ENCODE data around the gene TMEM17. TPM values are rescaled to one million over a fixed set of nuclear protein-coding genes. Genes with fewer than 3 reads are reported as not detected.
A peak's percentile ranks its signal among the peaks of the same experiment; 100 is the strongest.

The TMEM17 gene
- total and polyA plus RNA-seq, 2 experiments from 2014 or later = 0.94 to 1.7 TPM

DNA sequence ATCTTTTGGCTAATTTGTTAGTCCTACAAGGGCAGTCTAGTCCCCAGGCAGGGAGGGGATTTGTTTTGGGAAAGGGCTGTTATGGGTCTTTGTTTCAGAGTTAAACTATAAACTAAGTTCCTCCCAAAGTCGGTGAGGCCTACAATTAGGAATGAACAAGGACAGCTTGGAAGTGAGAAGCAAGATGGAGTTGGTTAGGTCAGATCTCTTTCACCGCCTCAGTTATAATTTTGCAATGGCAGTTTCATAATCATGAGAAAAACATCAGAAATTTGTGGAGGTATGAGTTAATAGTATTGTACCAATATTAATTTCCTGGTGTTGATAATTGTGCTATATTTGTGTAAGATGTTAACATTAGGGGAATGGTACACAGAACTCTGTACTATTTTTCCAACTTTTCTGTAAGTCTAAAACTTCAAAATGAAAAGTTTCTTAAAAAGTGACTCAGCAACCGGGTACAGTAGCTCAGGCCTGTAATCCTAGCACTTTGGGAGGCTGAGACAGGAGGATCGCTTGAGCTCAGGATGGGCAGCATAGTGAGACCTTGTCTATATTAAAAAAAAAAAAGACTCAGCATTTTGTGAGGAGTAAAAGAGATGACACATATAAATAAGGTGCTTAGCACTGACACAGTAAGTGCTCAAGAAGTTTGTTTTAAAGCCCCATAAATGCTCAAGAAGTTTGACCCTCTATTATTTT lies 40.8 kb downstream of the TMEM17 start:
- Mint-ChIP-seq H3K4me1 (peaks cover 47% of the 10 kb centered on the region), H3K27me3 (ENCODE audit: insufficient read depth, low read depth, poor library complexity) (peaks cover 17% of the 10 kb centered on the region), H3K9me3 (peaks cover 7% of the 10 kb centered on the region; the same call in 1 of the 3 replicates), H3K36me3 (ENCODE audit: low read depth) (0 out of 3 replicates have a peak, but pooled peaks cover 6% of the 10 kb centered on the region), H3K27ac (peak overlapping the region; percentile 95), H3K4me3 (no peak overlapping the region)
- Histone ChIP-seq H3K4me2 (no peak overlapping the region), H2AFZ (peak overlapping the region; percentile 53; the same call in 1 of the 2 replicates), H3K9me2 (ENCODE audit: insufficient read depth) (peaks cover 10% of the 10 kb centered on the region; the same call in 1 of the 2 replicates), H3K4me3 (no peak overlapping the region), H3K27ac (ENCODE audit: low read depth) (peak overlapping the region; percentile 90), H3K79me2 (replicated peaks; ENCODE audit: insufficient read depth) (no peaks in the 10 kb centered on the region; the same call in 1 of the 2 replicates), H3K4me1 (ENCODE audit: insufficient read depth) (peaks cover 26% of the 10 kb centered on the region), H4K20me1 (replicated peaks; ENCODE audit: insufficient read depth) (no peaks in the 10 kb centered on the region), H3K36me3 (ENCODE audit: insufficient read depth) (no peaks in the 10 kb centered on the region), H3K27me3 (ENCODE audit: insufficient read depth) (no peaks in the 10 kb centered on the region), H3F3A (replicated peaks; ENCODE audit: low read depth) (peaks cover 3% of the 10 kb centered on the region)
- DNase-seq (ENCODE audit: low spot score) (no peak), ATAC-seq (no peak)
- TF ChIP-seq, protein P1, sequence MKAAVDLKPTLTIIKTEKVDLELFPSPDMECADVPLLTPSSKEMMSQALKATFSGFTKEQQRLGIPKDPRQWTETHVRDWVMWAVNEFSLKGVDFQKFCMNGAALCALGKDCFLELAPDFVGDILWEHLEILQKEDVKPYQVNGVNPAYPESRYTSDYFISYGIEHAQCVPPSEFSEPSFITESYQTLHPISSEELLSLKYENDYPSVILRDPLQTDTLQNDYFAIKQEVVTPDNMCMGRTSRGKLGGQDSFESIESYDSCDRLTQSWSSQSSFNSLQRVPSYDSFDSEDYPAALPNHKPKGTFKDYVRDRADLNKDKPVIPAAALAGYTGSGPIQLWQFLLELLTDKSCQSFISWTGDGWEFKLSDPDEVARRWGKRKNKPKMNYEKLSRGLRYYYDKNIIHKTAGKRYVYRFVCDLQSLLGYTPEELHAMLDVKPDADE (IDR thresholded peaks at IDR 0.05) = no peak

DNA sequence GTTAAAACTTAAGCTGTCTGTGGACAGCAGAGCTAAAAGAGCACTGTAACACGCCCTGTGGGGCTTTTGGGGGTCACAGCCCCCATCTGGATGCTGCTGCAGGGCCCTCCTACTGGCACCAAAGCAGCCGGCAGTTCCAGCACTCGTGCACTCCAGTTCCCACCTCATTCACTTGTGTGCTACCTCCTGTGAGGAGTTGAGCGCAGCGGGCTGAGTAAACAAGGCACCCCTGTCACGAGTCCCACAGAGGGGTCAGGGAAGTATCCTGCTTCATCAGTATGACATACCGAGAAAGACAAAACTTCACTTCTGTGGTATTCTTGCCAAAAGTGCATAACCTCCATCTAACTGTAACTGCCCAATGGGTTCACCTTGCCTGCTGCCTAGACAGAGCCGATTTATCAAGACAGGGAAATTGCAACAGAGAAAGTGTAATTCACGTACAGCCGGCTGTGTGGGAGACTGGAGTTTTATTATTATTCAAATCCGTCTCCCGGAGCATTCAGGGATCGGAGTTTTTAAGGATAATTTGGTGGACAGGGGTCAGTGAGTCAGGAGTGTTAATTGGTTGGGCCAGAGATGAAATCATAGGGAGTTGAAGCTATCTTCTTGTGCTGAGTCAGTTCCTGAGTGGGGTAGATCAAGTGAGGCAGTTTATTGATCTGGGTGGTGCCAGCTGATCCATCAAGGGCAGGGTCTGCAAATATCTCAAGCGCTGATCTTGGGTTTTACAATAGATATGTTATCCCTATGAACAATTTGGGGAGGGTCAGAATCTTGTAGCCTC lies 41.6 kb downstream of the TMEM17 start:
- H3K27me3 ChIP-seq (ENCODE audit: insufficient read depth) = no peaks in the 10 kb centered on the region
- TF ChIP-seq, protein P2, sequence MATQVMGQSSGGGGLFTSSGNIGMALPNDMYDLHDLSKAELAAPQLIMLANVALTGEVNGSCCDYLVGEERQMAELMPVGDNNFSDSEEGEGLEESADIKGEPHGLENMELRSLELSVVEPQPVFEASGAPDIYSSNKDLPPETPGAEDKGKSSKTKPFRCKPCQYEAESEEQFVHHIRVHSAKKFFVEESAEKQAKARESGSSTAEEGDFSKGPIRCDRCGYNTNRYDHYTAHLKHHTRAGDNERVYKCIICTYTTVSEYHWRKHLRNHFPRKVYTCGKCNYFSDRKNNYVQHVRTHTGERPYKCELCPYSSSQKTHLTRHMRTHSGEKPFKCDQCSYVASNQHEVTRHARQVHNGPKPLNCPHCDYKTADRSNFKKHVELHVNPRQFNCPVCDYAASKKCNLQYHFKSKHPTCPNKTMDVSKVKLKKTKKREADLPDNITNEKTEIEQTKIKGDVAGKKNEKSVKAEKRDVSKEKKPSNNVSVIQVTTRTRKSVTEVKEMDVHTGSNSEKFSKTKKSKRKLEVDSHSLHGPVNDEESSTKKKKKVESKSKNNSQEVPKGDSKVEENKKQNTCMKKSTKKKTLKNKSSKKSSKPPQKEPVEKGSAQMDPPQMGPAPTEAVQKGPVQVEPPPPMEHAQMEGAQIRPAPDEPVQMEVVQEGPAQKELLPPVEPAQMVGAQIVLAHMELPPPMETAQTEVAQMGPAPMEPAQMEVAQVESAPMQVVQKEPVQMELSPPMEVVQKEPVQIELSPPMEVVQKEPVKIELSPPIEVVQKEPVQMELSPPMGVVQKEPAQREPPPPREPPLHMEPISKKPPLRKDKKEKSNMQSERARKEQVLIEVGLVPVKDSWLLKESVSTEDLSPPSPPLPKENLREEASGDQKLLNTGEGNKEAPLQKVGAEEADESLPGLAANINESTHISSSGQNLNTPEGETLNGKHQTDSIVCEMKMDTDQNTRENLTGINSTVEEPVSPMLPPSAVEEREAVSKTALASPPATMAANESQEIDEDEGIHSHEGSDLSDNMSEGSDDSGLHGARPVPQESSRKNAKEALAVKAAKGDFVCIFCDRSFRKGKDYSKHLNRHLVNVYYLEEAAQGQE (IDR thresholded peaks at IDR 0.05; ENCODE audit: unreplicated experiment) = no peak
- TF ChIP-seq STAT1 (IDR thresholded peaks at IDR 0.05; ENCODE audit: unreplicated experiment) = no peak
- no peak for TF ChIP-seq EZH2 (IDR thresholded peaks at IDR 0.05; ENCODE audit: low read depth, unreplicated experiment)
- TF ChIP-seq ZNF114 (CRISPR knock-in tag; IDR thresholded peaks at IDR 0.05) = no peak
- TF ChIP-seq, protein P1 (IDR thresholded peaks at IDR 0.05) = no peak
- TF ChIP-seq CREB1 (CRISPR knock-in tag; IDR thresholded peaks at IDR 0.05; ENCODE audit: low read depth) = no peak

More for the DNA sequence above, 41.6 kb downstream of the TMEM17 start:
- Histone ChIP-seq H3K36me3 (ENCODE audit: insufficient read depth) (no peaks in the 10 kb centered on the region), H3K9me2 (ENCODE audit: insufficient read depth) (peaks cover 10% of the 10 kb centered on the region; the same call in 1 of the 2 replicates), H3K4me3 (no peak overlapping the region), H3K4me1 (ENCODE audit: insufficient read depth) (peaks cover 26% of the 10 kb centered on the region), H2AFZ (peak overlapping the region; percentile 53), H3F3A (replicated peaks; ENCODE audit: low read depth) (peaks cover 3% of the 10 kb centered on the region), H3K79me2 (replicated peaks; ENCODE audit: insufficient read depth) (no peaks in the 10 kb centered on the region; the same call in 1 of the 2 replicates), H3K27ac (ENCODE audit: low read depth) (peak overlapping the region; percentile 90), H4K20me1 (replicated peaks; ENCODE audit: insufficient read depth) (no peaks in the 10 kb centered on the region), H3K4me2 (no peak overlapping the region)
- no peak for DNase-seq (ENCODE audit: low spot score)
- Mint-ChIP-seq H3K27ac (peak overlapping the region; percentile 87), H3K36me3 (ENCODE audit: low read depth) (0 out of 3 replicates have a peak, but pooled peaks cover 6% of the 10 kb centered on the region), H3K4me3 (no peak overlapping the region), H3K4me1 (peaks cover 44% of the 10 kb centered on the region), H3K27me3 (ENCODE audit: insufficient read depth, low read depth, poor library complexity) (peaks cover 17% of the 10 kb centered on the region), H3K9me3 (peaks cover 7% of the 10 kb centered on the region; the same call in 1 of the 3 replicates)
- no peak; the same call in 2 of the 3 replicates for ATAC-seq
